HG03280 (cell line): ENCODE data around the gene DNM3.
"Not testable (repeated sequence)": the region's sequence is repeated elsewhere in the genome, so short reads cannot be mapped to it uniquely, and the experiment has no call there.

ENCODE experiments used
- ATAC-seq: cut with Tn5 transposase; IDR thresholded peaks from one replicate; pipeline ENCODE4 v1.9.1; 2021; ENCODE audit warnings: mild to moderate bottlenecking, moderate library complexity; ENCODE audit not compliant: unreplicated experiment

DNM3 gene

DNA sequence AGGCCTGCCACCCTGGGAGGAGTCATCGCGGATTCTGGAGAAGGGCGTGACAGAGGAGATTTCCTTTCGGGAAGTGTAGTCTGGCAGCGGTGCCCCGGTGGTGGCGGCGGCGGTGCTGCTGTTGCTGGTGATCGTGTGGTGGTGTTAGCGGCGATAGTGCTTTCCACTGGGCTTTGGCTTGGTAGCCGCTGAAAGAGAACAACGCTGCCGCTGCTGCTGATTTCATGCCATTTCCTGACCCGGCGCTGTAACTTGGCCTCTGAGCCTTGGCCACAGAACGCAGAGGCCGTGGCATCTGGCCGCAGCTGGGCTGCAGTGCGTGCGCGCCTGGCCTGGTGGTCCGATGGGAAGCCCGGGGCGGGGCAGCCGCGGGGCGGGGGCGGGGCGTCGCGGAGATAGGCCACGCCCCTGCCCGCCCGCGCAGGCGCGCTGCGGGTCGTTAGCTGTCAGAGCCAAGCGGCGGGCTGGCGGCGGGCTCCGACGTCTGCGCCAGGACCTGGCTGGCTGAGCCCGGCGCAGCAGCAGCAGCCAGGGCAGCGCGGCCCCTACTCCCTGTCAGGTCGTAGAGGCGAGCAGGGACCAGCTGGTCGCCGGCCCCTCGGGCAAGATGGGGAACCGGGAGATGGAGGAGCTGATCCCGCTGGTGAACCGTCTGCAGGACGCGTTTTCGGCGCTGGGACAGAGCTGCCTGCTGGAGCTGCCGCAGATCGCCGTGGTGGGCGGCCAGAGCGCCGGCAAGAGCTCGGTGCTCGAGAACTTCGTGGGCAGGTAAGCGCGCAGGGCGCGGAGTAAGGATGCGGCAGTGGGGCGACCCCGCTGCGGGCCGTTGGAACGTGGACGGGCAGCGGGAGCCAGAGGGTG lies at the start of gene DNM3:
DNM3 (plus strand) TSS at position 449 of the 861 bp plus-strand sequence; CDS start at position 608, 159 bp downstream.
- peak; percentile 90 for ATAC-seq

DNA sequence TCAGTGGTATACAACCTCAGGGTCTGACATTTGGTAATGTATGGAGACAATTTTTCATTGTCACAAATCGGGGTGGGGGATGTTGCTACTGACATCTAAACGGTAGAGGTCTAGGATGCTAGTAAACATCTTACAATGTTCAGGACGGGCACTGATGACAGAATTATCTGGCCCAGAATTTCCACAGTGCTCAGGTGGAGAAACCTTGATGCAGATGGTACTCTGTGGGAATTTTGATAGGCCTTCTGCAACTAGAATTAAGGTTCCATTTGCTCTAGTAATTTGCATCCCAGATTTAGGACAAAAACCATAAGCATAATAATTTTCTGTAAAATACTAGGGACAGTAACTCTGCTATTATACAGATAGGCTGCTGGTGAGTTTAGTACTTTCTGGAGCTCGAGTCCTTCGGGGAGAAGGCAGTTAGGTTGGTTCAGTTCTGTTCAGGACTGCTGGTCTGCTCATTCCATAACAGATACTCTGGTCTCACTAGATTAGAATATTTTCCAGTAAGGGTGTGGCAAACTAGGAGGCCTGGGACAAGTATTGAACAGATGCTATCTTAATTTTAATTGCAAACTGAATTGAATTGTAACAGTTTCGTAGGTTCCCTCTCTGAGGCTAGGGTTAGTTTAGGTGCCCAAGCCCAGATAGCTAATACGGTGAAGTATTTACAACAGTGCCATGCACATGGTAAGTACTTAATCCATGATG lies 48.5 kb upstream of the DNM3 start:
- no peak for ATAC-seq

DNA sequence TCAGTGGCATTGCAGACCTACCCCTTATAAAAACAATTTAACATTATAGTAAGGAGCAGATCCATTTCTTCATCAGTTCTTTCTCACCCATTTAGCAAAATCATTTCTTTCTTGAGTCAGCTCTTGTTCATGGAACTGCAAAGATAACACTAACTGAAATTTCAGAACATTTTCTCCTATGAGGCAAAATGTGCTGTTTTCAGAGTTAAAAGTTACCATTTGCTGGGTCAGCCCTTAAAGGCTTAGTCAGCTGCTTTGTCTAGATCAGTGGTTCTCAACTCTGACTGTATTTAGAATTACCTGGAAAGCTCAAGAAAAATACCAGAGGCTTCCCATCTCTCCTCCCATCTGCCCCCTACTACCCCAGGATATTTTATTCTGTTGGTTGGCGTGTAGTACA lies 47.7 kb upstream of the DNM3 start:
- ATAC-seq: no peak

DNA sequence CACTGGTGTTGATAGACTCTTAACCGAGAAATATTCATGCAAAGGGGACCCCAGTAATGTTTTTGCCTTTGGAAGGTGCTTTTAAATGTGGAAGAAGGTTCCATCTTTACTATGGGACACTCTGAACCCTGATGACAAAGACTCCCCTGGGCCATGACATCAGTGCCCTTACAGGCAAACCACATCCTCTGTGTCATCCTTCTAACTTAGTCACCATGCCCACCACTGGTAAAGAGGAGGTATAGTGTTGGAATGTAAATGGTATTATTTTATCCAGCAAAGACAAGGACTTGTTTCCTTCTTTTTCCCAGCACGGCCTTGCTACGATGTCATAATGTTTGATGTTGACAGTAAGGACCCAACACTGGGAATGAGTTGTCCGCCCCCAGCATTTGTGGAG lies 47.2 kb upstream of the DNM3 start:
- no peak for ATAC-seq

DNA sequence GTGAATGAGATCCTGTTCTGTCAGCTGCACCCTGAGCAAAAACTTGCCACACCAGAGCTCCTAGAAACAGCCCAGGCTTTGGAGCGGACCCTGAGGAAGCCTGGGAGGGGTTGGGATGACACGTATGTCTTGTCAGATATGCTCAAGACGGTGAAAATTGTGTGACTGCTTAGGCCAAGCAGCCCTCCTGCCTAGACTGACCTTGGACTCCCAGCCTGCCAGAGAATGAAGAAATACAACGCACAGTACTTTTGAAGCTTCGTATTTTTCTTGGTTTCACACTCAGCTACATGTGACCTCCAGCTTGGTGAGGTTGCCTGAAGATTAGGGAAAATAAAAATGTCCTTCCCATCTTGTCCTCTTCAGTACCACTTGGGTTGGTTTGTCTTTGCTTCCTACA lies 44.7 kb upstream of the DNM3 start:
- no peak for ATAC-seq

DNA sequence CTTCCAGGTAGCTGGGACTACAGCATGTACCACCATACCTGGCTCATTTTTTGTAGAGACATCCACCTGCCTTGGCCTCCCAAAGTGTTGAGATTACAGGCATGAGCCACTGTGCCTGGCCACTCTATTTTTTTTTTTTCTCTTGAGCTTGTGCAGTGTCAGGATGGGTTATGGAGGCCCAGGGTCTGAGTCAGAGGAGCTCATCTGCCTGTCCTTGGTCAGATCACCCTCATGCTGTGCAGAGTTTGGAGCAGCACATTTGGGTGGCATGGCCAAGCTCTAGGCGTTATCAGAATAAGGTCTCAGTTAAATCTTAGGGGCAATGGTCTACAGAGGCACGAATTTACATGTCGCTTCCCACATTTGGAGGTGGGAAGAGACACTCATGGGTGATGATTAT lies 43.0 kb upstream of the DNM3 start:
- ATAC-seq: no peak

DNA sequence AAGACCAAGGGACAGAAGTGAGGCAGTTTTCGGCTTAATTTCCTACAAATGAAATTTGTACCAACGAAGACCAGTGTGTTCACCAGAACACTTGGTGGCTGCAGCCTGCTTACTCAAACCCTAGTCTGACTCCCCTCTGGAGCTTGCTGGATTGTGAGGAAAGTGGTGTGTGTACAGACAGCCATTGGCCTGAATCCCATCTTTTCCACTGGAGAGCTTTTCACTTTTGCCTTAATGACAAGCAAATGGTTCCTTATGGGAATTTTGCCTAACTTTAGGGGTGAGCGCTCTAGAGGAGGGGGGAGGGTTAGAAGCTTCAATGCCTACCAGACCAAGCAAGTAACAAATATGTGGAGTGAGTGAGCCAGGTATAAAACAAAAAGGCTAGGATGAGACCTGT lies 42.5 kb upstream of the DNM3 start:
- ATAC-seq: no peak

DNA sequence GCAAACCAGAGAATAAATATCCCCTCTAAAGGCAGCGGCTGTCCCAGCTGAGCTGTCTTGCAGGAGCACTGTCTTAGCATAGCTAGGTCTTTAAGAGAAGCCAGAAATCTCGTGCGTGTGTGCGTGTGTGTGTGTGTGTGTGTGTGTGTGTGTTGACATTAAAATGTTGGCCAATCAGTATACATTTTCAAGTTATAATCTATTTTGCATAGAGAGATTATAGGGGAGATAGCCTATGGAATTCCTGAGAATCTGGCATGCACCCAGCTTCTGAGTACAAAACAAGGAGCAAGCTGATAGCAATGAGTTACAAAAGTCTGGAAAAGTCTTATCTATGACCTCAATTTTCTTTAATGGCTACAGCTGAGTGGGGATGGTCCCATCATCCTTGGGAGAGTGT lies 42.1 kb upstream of the DNM3 start:
- no peak for ATAC-seq

DNA sequence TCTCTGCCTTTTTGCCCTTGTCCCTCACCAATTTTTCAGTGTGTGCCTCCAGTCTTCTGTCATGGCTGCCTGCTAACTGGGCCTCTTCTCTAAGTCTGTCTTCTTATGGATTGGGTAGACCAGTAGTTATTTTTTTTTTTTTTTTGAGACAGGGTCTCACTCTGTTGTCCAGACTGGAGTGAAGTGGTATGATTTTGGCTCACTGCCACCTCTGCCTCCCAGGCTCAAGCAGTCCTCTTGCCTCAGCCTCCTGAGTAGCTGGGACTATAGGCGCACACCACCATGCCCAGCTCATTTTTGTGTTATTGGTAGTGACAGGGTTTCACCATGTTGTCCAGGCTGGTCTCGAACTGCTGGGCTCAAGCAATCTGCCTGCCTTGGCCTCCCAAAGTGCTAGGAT lies 41.6 kb upstream of the DNM3 start:
- ATAC-seq: not testable (repeated sequence)

DNA sequence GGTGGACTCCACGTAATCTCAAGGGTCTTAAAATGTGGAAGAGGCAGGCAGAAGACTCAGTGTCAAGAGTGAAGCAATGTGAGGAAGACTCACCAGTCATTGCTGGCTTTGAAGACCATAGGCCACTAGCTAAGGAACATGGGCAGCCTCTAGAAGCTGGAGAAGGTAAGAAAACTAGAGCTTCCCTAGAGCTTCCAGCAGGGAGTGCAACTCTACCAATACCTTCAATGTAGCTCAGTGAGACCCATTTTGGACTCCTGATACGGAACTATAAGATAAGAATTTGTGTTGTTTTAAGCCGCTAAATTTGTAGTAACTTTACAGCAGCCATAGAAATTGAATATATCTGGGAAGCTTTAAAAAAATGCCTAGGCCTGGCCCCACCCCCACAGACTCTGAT lies 41.0 kb upstream of the DNM3 start:
- no peak for ATAC-seq

DNA sequence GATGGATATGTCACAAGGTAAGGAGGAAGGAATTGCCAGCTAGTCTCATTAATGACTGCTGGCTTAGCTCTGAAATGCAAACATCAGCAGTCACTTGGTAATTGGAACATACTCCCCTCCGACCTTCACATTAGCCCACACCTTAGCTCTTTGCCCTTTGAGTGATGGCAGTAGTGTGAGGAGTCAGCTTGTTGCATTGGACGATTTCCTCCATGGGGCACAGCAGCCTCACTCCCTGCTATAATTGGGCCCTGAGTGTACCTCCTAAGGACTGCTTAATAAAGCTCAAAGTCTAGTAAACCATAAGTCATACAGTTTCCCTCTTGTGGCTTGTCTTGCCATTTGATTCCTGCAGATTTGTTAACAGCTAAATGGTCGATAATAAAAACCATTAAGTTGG lies 40.4 kb upstream of the DNM3 start:
- ATAC-seq: no peak

DNA sequence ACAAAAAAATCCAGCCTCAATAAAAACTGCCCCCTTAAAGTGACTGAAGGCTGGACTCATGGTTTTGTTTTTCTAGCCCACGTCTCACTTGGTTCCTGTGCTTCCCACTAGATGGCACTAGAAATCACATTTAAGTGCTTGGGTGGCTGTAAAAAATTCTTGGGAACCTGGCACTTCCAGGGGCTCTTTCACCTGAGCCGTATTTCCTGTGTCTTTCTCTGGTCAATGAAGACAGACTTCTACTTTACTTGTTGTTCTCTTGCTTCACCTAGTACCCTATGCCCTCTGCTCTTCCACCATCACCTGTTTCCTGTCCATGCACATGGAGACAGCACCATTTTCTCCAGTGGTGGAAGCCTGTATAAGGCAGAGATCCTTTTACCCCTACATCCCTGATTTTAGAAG lies 39.8 kb upstream of the DNM3 start:
- no peak for ATAC-seq

DNA sequence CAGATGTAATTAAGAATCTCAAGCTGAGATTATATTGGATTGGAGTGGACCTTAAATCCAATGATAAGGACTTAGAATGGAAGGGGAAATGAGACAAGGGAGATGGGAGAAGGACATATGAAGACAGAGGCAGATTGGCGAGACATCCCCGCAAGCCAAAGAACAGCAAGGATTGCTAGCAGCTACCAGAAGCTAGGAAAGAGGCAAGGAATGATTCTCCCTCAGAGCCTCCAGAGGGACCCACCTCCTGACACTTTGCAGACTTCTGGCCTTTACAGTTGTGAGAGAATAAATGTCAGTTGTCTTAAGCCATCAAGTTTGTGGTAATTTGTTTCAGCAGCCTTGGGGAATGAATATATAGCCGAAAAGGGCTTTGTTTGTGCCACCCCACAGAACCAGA lies 39.1 kb upstream of the DNM3 start:
- no peak for ATAC-seq

DNA sequence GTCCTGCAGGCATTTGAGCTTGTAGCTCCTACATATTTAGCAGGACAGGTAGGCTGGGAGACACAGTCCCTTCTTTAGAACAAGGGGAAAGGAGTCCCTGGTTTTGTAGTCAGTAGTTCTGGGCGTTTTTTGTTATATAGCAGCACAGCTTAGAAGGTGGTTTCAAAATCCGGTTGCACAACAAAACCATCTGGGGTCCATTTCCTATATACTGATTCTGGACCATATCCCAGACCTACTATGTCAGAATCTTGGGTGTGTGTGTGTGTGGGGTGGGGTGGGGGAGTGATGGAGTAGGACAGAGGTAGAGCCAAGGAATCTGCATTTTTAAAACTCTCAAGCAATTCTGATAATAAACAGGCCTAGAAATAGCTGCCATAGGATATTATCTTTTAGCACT lies 38.3 kb upstream of the DNM3 start:
- ATAC-seq: no peak

DNA sequence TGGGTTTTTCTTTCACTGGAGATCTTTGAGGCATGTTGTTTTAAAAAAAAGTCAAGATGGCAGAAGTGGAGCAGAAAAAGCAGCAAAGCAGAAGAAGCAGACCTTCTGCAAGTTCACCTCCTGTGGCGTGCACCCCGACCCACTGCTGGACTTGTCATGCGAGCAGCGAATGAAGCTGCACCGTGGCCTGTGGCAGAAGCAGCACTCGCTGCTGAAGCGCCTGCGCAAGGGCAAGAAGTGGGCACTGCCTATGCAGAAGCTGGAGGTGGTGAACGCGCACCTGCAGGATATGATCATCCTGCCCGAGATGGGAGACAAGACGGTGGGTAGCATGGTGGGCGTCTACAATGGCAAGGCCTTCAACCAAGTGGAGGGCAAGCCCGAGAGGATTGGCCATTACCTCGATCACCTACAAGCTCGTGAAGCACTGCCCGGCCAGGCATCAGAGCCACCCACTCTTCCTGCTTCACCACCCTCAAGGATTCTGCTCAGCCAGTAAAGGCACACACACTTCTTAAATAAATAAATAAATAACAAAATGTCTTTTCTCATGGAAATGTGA lies 37.8 kb upstream of the DNM3 start:
- no peak for ATAC-seq

DNA sequence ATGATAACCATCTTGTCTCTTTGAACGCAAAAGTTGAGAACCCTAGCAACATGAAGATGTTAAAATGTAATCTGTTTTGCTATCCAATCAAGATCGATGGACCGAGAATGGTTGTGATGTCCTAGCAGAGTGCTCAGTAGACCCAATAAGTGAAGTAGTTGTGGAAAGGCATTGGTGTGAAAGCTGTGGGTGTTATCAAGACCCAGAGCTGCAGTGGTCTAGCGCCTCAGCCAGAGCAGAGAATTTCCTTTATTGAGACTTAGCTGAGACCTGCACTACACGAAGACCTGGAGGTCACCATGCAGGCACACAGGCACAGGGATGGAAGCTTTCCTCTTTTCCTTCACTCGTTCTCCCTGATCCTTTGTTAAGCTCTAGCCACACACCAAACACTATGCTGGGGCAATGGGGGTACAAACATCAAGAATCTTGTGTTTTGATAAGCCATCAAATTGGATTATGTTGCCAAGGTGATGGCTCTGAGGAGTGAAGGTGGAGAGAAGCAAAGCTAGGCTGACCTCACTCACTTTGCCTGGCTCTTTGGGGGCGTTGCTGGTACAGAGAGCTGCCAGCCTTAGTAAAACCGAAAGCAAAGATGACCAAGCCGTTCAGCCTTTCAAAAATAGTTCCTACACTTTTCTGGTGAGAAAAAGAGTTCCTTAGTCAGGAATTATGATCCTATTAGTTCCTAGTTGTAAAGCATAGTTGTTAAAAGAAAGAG lies 35.7 kb upstream of the DNM3 start:
- ATAC-seq: peak; percentile 91

DNA sequence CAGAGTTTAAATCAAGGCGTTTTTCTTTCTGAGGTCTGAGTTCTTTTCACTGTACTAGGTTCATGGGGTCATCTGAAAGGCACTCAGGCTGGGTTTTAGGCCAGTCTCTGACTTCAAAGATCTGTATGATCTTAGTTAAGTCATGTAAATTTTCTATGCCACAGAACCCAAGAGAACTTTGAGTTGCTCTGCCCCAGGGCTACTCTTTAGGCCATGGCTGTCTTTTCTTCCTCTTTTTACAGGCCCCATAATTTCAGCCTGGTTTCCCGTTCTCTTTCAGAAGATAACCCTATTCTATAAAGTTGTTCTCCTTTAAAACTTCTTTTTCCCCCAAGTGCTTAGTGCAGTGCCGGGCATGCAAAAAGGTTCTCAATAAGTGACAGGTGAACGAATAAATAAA lies 33.7 kb upstream of the DNM3 start:
- no peak for ATAC-seq

DNA sequence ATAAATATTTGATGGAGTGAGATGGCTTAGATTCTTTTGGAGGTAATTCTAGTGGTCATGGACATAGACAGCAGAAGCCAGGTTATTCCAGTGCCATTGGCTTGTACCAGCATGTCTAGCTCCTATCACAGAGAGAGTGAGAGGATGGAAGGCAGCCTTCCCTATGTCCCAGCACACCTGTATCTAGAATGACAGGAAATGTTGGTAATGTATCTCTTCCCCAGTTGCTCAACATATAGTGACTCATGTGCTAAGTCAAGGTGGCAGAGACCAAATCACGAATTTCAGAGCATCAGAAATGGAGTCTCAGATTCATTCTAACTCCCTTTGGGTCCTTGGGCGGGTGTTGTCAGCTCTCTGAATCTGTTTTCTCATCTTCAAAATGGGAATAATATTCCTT lies 31.5 kb upstream of the DNM3 start:
- no peak for ATAC-seq

DNA sequence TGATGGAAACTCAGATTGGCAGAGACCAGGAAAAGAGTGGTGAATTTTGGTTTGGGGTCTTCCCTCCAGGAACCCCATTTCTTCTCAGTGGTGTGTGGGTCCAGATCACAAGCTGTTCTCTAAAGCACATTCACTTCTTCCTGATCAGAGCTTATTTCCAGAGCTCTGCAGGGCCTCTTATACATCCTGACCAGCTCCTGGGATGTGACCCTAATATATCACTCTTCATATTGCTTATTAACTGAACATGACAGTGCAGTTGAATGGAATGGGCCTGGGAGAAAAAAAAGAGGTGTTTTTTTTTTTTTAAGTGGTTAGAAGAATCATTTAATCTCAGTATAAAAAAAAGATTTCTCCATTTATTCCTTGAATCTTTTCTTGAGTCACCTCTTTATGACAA lies 29.6 kb upstream of the DNM3 start:
- ATAC-seq: no peak

DNA sequence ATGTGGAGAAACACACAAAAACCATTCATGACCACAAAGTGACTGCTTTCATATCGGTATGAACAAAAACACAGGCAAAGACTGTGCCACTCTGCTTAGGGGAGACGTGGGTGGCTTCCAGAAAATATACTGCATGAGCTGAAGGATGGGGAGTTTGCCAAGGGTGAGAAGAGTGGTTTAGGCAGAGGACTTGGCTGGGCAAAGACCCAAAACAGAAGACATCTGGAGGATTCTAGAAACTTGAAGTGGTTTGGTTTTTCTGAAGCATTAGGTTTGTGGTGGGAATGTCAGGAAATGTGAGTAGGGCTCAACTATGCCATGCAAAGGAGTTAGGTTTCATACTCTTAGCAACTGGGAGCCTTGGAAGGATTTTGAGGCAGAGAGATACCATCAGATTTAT lies 26.6 kb upstream of the DNM3 start:
- no peak for ATAC-seq

DNA sequence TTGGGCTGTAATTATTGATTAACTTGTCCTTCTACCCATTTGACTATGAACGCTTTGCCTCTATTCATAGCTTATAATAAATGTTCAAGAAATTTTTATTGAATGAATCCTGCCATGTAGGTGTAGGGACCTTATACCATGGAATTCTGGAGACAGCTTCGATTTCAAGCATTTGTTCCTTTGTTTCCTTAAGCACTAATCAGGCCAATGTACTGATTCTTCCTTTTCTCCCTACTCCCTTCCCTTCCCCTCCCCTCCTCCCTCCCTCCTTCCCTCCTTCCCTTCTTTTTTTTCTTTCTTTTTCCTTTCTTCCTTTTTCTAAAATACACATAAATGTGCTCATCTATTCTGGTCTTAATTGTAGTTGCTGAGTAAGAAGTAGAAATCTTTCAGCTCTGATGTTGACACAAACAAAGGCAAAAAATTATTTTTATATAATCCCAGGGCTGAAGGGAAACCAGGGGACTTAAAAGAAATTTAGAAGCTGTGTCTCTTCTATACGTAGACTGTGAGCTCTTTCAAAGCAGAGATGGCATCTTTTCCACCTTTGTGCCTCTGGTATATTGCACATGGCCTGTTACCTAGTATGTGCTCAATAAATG lies 24.9 kb upstream of the DNM3 start:
- ATAC-seq: no peak
